ENCODE measurements around the gene RCN2. TPM values are rescaled to one million over a fixed set of nuclear protein-coding genes. Genes with fewer than 3 reads are reported as not detected.

The RCN2 gene
- total and polyA plus RNA-seq, 2 experiments from 2014 or later: 170 to 327 TPM

DNA sequence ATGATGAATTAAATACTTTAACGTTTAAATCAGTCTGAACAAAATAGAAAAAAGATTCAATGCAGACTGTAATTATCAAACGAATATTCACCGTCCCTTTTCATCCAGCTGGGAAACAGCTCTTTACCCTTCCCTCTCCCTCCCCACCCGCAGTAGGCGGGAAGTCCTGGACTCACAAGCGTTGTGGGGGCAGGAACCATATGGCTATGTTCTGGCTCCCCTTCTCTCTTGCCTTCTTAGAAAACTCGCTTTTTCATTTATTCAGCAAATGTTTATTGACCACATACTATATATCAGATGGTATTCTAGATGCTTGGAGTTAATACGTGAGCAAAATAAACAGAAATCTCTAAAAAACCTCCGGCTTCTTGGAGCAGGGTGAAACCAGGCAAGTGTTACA lies 25.7 kb upstream of the RCN2 start (continued):
- TF ChIP-seq, protein P1, sequence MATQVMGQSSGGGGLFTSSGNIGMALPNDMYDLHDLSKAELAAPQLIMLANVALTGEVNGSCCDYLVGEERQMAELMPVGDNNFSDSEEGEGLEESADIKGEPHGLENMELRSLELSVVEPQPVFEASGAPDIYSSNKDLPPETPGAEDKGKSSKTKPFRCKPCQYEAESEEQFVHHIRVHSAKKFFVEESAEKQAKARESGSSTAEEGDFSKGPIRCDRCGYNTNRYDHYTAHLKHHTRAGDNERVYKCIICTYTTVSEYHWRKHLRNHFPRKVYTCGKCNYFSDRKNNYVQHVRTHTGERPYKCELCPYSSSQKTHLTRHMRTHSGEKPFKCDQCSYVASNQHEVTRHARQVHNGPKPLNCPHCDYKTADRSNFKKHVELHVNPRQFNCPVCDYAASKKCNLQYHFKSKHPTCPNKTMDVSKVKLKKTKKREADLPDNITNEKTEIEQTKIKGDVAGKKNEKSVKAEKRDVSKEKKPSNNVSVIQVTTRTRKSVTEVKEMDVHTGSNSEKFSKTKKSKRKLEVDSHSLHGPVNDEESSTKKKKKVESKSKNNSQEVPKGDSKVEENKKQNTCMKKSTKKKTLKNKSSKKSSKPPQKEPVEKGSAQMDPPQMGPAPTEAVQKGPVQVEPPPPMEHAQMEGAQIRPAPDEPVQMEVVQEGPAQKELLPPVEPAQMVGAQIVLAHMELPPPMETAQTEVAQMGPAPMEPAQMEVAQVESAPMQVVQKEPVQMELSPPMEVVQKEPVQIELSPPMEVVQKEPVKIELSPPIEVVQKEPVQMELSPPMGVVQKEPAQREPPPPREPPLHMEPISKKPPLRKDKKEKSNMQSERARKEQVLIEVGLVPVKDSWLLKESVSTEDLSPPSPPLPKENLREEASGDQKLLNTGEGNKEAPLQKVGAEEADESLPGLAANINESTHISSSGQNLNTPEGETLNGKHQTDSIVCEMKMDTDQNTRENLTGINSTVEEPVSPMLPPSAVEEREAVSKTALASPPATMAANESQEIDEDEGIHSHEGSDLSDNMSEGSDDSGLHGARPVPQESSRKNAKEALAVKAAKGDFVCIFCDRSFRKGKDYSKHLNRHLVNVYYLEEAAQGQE (IDR thresholded peaks at IDR 0.05; ENCODE audit: unreplicated experiment): no peak
- TF ChIP-seq POLR2AphosphoS5 (IDR thresholded peaks at IDR 0.05; ENCODE audit: low read depth): no peak
- TF ChIP-seq ZNF331 (CRISPR knock-in tag; IDR thresholded peaks at IDR 0.05; ENCODE audit: low read depth): no peak
- TF ChIP-seq CTCF (conservative IDR thresholded peaks at IDR 0.05; ENCODE audit: low read depth in 2 of 2): no peak
- TF ChIP-seq ZNF114 (CRISPR knock-in tag; IDR thresholded peaks at IDR 0.05): no peak

GRCh38 chr15:76912430-76912829 lies 19.1 kb upstream of the RCN2 start:
- Mint-ChIP-seq H3K36me3 (ENCODE audit: low read depth) (no peaks in the 10 kb centered on the region), H3K27me3 (ENCODE audit: insufficient read depth, low read depth, poor library complexity) (peaks cover 2% of the 10 kb centered on the region), H3K27ac (no peak overlapping the region), H3K9me3 (no peaks in the 10 kb centered on the region), H3K4me1 (no peaks in the 10 kb centered on the region), H3K4me3 (no peak overlapping the region)
- H2AFZ ChIP-seq: no peak overlapping the region
- no peaks in the 10 kb centered on the region for H3K36me3 ChIP-seq (ENCODE audit: insufficient read depth)
- H3K27ac ChIP-seq (ENCODE audit: low read depth): no peak overlapping the region
- ATAC-seq: no peak
- H3K4me1 ChIP-seq (ENCODE audit: insufficient read depth): no peaks in the 10 kb centered on the region
- H3F3A ChIP-seq (replicated peaks; ENCODE audit: low read depth): no peaks in the 10 kb centered on the region
- no peak overlapping the region for H3K4me2 ChIP-seq
- H3K79me2 ChIP-seq (replicated peaks; ENCODE audit: insufficient read depth): no peaks in the 10 kb centered on the region
- 0 out of 2 replicates have a peak, but pooled peaks cover 6% of the 10 kb centered on the region for H3K9me2 ChIP-seq (ENCODE audit: insufficient read depth)
- H3K4me3 ChIP-seq: no peak overlapping the region
- no peak for DNase-seq (ENCODE audit: low spot score)
- H4K20me1 ChIP-seq (replicated peaks; ENCODE audit: insufficient read depth): no peaks in the 10 kb centered on the region
- 0 out of 2 replicates have a peak, but pooled peaks cover 3% of the 10 kb centered on the region for H3K27me3 ChIP-seq (ENCODE audit: insufficient read depth)
- TF ChIP-seq STAT1 (IDR thresholded peaks at IDR 0.05; ENCODE audit: unreplicated experiment): no peak
- no peak for TF ChIP-seq ZNF114 (CRISPR knock-in tag; IDR thresholded peaks at IDR 0.05)
- no peak for TF ChIP-seq CREB1 (CRISPR knock-in tag; IDR thresholded peaks at IDR 0.05; ENCODE audit: low read depth)
- no peak for TF ChIP-seq JUNB (IDR thresholded peaks at IDR 0.05; ENCODE audit: unreplicated experiment)
- TF ChIP-seq ZNF462 (CRISPR knock-in tag; IDR thresholded peaks at IDR 0.05): no peak
- no peak for TF ChIP-seq CTCF (conservative IDR thresholded peaks at IDR 0.05; ENCODE audit: low read depth in 2 of 2)
- no peak for TF ChIP-seq POLR2AphosphoS5 (IDR thresholded peaks at IDR 0.05; ENCODE audit: low read depth)
- no peak for TF ChIP-seq EZH2phosphoT487 (IDR thresholded peaks at IDR 0.05; ENCODE audit: unreplicated experiment)
- TF ChIP-seq EZH2 (IDR thresholded peaks at IDR 0.05; ENCODE audit: low read depth, unreplicated experiment): no peak
